C4-2B (cell line): ENCODE measurements around the gene KCNQ1.

Experiments used
- H3K27ac ChIP-seq: fragments of 450-650 bp; 2 replicates; pipeline ENCODE4 v1.5.1; 2017
- ZFX ChIP-seq: fragments of 450-650 bp; IDR thresholded peaks from 2 replicates; pipeline ENCODE4 v1.6.1; 2017
- TF ChIP-seq, protein P1 (sequence below): fragments of 450-650 bp; conservative IDR thresholded peaks from 2 replicates; pipeline ENCODE4 v1.5.1; 2017; ENCODE audit warnings: mild to moderate bottlenecking

The KCNQ1 gene

GRCh38 chr11:2892215-2892966 is 447.6 kb downstream of the KCNQ1 start:
- TF ChIP-seq, protein P1, sequence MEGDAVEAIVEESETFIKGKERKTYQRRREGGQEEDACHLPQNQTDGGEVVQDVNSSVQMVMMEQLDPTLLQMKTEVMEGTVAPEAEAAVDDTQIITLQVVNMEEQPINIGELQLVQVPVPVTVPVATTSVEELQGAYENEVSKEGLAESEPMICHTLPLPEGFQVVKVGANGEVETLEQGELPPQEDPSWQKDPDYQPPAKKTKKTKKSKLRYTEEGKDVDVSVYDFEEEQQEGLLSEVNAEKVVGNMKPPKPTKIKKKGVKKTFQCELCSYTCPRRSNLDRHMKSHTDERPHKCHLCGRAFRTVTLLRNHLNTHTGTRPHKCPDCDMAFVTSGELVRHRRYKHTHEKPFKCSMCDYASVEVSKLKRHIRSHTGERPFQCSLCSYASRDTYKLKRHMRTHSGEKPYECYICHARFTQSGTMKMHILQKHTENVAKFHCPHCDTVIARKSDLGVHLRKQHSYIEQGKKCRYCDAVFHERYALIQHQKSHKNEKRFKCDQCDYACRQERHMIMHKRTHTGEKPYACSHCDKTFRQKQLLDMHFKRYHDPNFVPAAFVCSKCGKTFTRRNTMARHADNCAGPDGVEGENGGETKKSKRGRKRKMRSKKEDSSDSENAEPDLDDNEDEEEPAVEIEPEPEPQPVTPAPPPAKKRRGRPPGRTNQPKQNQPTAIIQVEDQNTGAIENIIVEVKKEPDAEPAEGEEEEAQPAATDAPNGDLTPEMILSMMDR, result peak; percentile 97
- TF ChIP-seq ZFX, result no peak
- H3K27ac ChIP-seq, result peak overlapping the region; percentile 87

- no peak for TF ChIP-seq ZFX
- TF ChIP-seq, protein P1, result no peak
- peak overlapping the region; percentile 87 for H3K27ac ChIP-seq
Observed at GRCh38 chr11:2892967-2893528, 448.2 kb downstream of the KCNQ1 start.

DNA sequence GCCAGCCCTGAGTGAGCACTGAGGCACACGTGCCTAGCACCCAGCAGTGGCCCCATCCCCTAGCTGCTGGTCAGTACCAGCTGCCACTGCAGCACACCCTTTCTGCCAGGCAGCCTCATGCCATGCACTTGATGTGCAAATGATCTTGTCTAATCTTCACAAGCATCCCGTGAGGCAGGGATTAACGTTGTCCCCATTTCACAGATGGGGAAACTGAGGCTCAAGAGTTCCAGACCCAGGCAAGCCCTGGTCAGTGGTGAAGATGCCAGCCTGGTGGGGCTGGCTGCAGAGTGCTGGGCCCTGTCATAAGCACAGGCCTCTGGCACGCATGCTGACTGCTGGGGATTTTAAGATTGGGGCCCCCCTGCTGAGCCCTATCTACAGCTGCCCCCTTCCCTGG is 449.1 kb downstream of the KCNQ1 start:
- TF ChIP-seq, protein P1, result no peak
- TF ChIP-seq ZFX, result no peak

DNA sequence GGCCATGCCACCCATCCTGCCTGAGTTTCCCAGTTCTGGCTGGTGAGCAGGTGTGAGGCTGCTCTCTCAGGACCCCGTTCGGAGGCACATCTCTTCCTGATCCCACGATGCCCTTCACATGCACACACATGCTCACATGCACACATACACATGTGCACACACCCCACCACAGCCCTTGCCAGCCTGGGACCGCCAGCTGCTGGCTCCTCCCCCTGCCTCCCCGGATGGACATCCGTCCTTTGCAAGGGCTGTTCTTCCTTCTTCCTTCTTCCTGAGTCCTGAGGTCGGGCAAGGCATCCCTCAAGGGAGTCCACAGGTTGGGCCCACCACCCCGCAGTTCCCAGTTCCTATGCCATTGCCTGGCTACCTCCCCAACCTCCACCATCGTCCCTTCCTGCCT is 451.2 kb downstream of the KCNQ1 start:
- no peak overlapping the region for H3K27ac ChIP-seq
- no peak for TF ChIP-seq ZFX
- TF ChIP-seq, protein P1, result no peak

More for the DNA sequence above, 449.1 kb downstream of the KCNQ1 start:
- no peak overlapping the region for H3K27ac ChIP-seq

- no peak overlapping the region for H3K27ac ChIP-seq
- no peak for TF ChIP-seq ZFX
- TF ChIP-seq, protein P1, result no peak
Observed at GRCh38 chr11:2897048-2897447, 452.2 kb downstream of the KCNQ1 start.

DNA sequence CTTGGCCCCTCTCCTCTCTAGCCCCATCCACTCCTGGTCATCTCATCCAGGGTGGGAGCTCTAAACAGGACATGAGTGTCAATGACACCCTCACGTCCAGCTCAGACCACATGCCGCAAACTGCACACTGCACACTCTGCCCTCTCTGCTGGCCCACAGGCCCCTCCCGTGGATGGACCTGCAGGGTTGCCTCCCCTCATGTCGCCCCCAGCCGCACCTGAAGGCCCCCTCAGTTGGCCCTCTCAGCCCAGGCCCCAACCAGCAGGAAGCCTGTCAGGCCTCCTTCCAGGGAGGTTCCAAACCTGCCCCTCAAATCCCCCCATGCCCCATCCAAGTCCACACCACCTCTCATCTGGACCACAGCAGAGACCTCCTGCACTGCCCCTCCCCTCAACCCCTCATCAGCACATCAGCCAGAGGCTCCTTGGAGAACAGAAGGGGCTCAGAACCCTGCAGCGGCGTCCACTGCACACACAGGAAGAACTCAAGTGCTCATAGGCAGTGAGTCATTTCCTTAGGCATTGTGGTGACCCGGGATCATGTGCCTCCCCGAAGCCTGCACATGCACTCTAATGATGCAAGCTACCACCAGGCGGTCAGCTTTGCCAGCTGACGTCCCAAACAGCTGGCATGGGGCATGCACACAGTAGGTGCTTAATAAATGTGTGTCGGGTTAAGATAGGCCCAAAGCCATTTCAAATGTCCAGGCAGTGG is 453.7 kb downstream of the KCNQ1 start:
- TF ChIP-seq, protein P1, result no peak
- no peak for TF ChIP-seq ZFX
- H3K27ac ChIP-seq, result no peak overlapping the region; the same call in 1 of the 2 replicates
